Ishikawa (cell line): Measurements from ENCODE around the gene CACNA1F.

Experiments
- TEAD4 ChIP-seq: IDR thresholded peaks from 2 replicates; pipeline ENCODE4 v1.6.1; 2012
- TF ChIP-seq, protein P1 (sequence below): IDR thresholded peaks from 2 replicates; pipeline ENCODE4 v1.6.1; 2012

- TF ChIP-seq, protein P1, sequence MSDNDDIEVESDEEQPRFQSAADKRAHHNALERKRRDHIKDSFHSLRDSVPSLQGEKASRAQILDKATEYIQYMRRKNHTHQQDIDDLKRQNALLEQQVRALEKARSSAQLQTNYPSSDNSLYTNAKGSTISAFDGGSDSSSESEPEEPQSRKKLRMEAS = no peak
- TF ChIP-seq TEAD4 = no peak
Measured at GRCh38 chrX:49230500-49231232, 2.5 kb downstream of the CACNA1F start.
